Transverse colon (tissue), 4 donors: Measurements from ENCODE around the gene VAMP5.

Experiments used
- CTCF ChIP-seq, 5 experiments: fragments of 200-600 bp in 3 of 5; fragments of 450-650 bp in 2 of 5; sonication (generic) in 3 of 5; IDR thresholded peaks; 1 replicate in 2 of 5; 2 replicates in 3 of 5; pipeline ENCODE4 v1.5.1; 2016 to 2017; ENCODE audit warnings: antibody characterized with exemption in 5 of 5, inconsistent platforms in 3 of 5, mild to moderate bottlenecking in 2 of 5, moderate library complexity in 1 of 5
- POLR2AphosphoS5 ChIP-seq, 3 donors: sonication (generic); formaldehyde crosslinking; IDR thresholded peaks; one replicate each; pipeline ENCODE4 v1.6.1; 2016; ENCODE audit warnings: antibody characterized with exemption in 3 of 3

GRCh38 chr2:85540133-85540648, 44.0 kb upstream of the VAMP5 start:
- TF ChIP-seq CTCF (IDR thresholded peaks at IDR 0.05) (no peak), POLR2AphosphoS5 (IDR thresholded peaks at IDR 0.05) (no peak)
